Loucy (cell line): ENCODE data around the gene S100B.

Experiments used
- EZH2phosphoT487 ChIP-seq: fragments of 200-600 bp; IDR thresholded peaks from 2 replicates; pipeline ENCODE4 v1.6.1; 2018; ENCODE audit warnings: antibody characterized with exemption, mild to moderate bottlenecking, moderate library complexity, borderline replicate concordance
- TF ChIP-seq, protein P1 (sequence below): fragments of 200-600 bp; sonication (generic); conservative IDR thresholded peaks from 2 replicates; pipeline ENCODE4 v1.5.1; 2014; ENCODE audit warnings: mild to moderate bottlenecking, antibody characterized with exemption, low read length

DNA sequence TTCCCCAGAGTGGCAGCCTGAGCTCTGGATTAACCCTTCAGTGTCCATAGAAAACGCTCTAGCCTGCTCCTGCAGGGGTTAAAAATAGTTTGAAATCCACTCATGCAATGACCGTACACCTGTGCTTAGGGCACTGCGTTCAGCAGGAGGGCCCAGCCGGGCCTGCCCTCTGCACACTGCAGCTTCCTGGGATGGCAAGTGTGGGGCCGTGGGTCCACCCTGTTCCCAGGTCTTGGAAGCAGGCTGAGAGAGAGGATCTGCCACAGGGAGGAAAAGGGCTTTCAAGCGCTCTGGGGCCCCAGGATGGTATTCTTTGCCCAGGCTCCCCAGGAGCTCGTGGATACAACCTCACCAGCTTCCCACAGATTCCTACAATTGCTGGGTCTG, 1.5 kb upstream of the S100B start:
- TF ChIP-seq, protein P1, sequence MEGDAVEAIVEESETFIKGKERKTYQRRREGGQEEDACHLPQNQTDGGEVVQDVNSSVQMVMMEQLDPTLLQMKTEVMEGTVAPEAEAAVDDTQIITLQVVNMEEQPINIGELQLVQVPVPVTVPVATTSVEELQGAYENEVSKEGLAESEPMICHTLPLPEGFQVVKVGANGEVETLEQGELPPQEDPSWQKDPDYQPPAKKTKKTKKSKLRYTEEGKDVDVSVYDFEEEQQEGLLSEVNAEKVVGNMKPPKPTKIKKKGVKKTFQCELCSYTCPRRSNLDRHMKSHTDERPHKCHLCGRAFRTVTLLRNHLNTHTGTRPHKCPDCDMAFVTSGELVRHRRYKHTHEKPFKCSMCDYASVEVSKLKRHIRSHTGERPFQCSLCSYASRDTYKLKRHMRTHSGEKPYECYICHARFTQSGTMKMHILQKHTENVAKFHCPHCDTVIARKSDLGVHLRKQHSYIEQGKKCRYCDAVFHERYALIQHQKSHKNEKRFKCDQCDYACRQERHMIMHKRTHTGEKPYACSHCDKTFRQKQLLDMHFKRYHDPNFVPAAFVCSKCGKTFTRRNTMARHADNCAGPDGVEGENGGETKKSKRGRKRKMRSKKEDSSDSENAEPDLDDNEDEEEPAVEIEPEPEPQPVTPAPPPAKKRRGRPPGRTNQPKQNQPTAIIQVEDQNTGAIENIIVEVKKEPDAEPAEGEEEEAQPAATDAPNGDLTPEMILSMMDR: no peak
- no peak for TF ChIP-seq EZH2phosphoT487
